ENCODE measurements around the gene GOLT1A. TPM values are rescaled to one million over a fixed set of nuclear protein-coding genes. Genes with fewer than 3 reads are reported as not detected.

GOLT1A gene
- total and polyA plus RNA-seq, 7 donors: 9.6 to 12.5 (median 12.0) TPM; not detected in 4

DNA sequence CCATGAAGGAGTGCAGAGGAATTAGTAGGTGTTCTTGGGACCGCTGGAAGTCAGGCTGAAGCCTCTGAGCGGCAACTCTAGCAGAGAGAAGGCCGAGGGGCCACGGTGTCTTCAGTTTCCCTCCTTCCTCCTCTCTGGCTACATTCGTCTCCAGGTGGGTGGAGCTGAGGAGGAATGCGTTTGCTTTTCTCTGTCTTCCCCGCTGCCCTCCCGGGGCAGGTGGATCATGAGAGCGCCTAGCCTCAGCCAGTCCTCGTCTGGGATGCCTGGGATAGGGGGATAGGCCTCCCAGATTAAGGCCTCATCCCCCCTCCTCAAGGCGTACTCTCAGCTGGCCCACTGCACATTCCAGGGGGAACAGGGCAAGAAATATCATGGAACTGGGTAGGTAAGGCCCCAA, 7.5 kb upstream of the GOLT1A start:
- H3K9me3 ChIP-seq: no peaks in the 10 kb centered on the region
- intact Hi-C loops (cut with DNase I): no loop called here
- peaks cover 0 to 6% (median 0%) of the 10 kb centered on the region in 3 donors for H3K27me3 ChIP-seq
- H3K36me3 ChIP-seq: no peaks in the 10 kb centered on the region
- 71 to 89% methylated on average over 11 of the region's 11 CpGs for WGBS, 2 donors
- DNase-seq: no peak
- no peak overlapping the region for H3K27ac ChIP-seq
- no peak overlapping the region for H3K4me3 ChIP-seq
- no peak for TF ChIP-seq EP300 (IDR thresholded peaks at IDR 0.05)
- TF ChIP-seq POLR2A (IDR thresholded peaks at IDR 0.05): no peak
- TF ChIP-seq, protein P1, sequence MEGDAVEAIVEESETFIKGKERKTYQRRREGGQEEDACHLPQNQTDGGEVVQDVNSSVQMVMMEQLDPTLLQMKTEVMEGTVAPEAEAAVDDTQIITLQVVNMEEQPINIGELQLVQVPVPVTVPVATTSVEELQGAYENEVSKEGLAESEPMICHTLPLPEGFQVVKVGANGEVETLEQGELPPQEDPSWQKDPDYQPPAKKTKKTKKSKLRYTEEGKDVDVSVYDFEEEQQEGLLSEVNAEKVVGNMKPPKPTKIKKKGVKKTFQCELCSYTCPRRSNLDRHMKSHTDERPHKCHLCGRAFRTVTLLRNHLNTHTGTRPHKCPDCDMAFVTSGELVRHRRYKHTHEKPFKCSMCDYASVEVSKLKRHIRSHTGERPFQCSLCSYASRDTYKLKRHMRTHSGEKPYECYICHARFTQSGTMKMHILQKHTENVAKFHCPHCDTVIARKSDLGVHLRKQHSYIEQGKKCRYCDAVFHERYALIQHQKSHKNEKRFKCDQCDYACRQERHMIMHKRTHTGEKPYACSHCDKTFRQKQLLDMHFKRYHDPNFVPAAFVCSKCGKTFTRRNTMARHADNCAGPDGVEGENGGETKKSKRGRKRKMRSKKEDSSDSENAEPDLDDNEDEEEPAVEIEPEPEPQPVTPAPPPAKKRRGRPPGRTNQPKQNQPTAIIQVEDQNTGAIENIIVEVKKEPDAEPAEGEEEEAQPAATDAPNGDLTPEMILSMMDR (IDR thresholded peaks at IDR 0.05): no peak
- TF ChIP-seq POLR2AphosphoS5 (IDR thresholded peaks at IDR 0.05): no peak
- no peaks in the 10 kb centered on the region for H3K4me1 ChIP-seq

DNA sequence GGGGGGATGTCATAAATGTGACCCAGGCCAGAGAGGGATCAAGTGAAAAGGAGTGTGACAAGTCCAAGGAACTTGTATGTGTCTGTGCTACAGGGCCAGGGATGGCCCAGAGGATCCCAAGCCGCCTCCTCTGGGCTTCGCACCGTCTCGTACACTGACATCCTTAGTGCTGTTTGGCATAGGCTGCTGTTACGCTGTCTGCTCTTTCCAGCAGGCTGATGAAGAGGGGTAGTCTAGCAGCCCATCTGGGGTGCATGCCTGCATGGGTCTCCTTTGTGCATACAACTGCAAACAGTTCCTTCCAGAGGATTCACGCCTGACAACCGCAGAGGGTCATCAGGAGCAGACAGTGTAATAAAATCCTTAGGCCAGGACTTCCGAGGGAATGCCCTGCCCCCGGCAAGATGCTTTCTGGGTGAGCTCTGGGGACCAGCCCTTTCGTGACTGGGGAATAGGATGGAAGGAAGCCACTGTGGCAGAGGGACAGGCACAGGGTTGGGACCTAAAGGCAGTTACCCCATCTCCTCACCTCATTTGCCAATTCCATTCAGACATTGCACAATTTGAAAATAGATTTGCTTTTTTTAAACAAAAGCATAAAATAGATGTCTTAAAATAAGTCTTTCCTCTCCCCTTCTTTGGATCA, 6.3 kb upstream of the GOLT1A start:
- no peak for DNase-seq
- 81 to 83% methylated on average over 10 of the region's 10 CpGs for WGBS, 2 donors
- TF ChIP-seq EP300 (IDR thresholded peaks at IDR 0.05): no peak
- TF ChIP-seq POLR2AphosphoS5 (IDR thresholded peaks at IDR 0.05): no peak
- TF ChIP-seq POLR2A (IDR thresholded peaks at IDR 0.05): no peak
- TF ChIP-seq, protein P1 (IDR thresholded peaks at IDR 0.05): no peak
- H3K9me3 ChIP-seq: no peaks in the 10 kb centered on the region
- H3K27ac ChIP-seq: no peak overlapping the region
- intact Hi-C loops (cut with DNase I): no loop called here
- H3K27me3 ChIP-seq: peaks cover 0 to 6% (median 0%) of the 10 kb centered on the region in 3 donors
- no peaks in the 10 kb centered on the region for H3K4me1 ChIP-seq
- H3K4me3 ChIP-seq: no peak overlapping the region
- H3K36me3 ChIP-seq: no peaks in the 10 kb centered on the region

DNA sequence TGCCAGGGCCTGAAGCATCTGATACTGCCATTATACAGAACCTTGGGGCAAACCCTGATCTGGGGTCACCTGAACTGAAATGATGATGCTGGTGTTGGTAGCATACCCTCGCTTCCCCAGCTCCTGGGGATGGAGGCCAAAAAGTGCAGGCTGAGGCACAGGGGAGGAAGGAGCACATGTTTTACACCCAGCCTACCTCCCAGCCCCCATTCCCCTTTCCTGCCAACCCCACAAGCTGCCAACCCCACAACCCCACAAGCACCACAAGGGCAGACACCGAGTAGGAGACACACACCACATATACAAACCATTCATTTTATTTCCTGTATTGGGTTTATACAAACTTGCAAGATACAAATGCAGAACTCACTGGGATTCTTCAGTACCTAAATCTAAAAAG, 4.8 kb upstream of the GOLT1A start:
- no peak overlapping the region for H3K4me3 ChIP-seq
- peaks cover 0 to 8% (median 3%) of the 10 kb centered on the region in 4 donors for H3K4me1 ChIP-seq
- 51 to 64% methylated on average over 2 of the region's 2 CpGs for WGBS, 2 donors
- no peaks in the 10 kb centered on the region for H3K9me3 ChIP-seq
- no peak for TF ChIP-seq POLR2AphosphoS5 (IDR thresholded peaks at IDR 0.05)
- no peak for TF ChIP-seq POLR2A (IDR thresholded peaks at IDR 0.05)
- no peak for TF ChIP-seq EP300 (IDR thresholded peaks at IDR 0.05)
- TF ChIP-seq, protein P1 (IDR thresholded peaks at IDR 0.05): no peak
- DNase-seq: no peak
- intact Hi-C loops (cut with DNase I): no loop called here
- H3K27me3 ChIP-seq: peaks cover 0 to 20% (median 4%) of the 10 kb centered on the region in 3 donors
- no peaks in the 10 kb centered on the region for H3K36me3 ChIP-seq
- no peak overlapping the region for H3K27ac ChIP-seq

DNA sequence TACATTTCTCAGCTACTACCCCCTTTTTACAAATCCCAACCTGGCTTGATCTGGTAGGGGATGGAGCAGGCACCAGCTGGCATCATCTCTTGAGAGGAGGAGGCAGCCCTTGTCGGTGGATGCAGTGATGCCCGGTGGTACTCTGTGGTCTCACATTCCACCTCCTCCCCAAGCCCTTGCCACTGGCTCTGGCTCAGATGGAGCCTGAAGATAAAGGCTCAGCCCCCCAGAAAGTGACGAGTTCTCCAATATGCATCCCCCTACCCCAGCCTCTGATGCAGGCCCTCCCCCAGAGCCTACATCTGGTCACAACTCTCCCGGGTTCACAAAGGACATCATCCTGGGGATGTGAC, 3.8 kb upstream of the GOLT1A start:
- intact Hi-C loops (cut with DNase I): no loop called here
- H3K27me3 ChIP-seq: peaks cover 0 to 29% (median 7%) of the 10 kb centered on the region in 3 donors
- 60 to 70% methylated on average over 4 of the region's 4 CpGs for WGBS, 2 donors
- H3K27ac ChIP-seq: no peak overlapping the region
- no peak for DNase-seq
- H3K36me3 ChIP-seq: no peaks in the 10 kb centered on the region
- TF ChIP-seq, protein P1 (IDR thresholded peaks at IDR 0.05): no peak
- TF ChIP-seq EP300 (IDR thresholded peaks at IDR 0.05): no peak
- TF ChIP-seq POLR2AphosphoS5 (IDR thresholded peaks at IDR 0.05): no peak
- no peak for TF ChIP-seq POLR2A (IDR thresholded peaks at IDR 0.05)
- no peaks in the 10 kb centered on the region for H3K9me3 ChIP-seq
- no peak overlapping the region for H3K4me3 ChIP-seq
- H3K4me1 ChIP-seq: peaks cover 0 to 8% (median 3%) of the 10 kb centered on the region in 4 donors
